ENCODE results near the gene SEC24C. TPM values are rescaled to one million over a fixed set of nuclear protein-coding genes. Genes with fewer than 3 reads are reported as not detected.
A peak's percentile ranks its signal among the peaks of the same experiment; 100 is the strongest.

The SEC24C gene
- total RNA-seq, 1 experiment from 2014 or later, result 74.9 TPM

DNA sequence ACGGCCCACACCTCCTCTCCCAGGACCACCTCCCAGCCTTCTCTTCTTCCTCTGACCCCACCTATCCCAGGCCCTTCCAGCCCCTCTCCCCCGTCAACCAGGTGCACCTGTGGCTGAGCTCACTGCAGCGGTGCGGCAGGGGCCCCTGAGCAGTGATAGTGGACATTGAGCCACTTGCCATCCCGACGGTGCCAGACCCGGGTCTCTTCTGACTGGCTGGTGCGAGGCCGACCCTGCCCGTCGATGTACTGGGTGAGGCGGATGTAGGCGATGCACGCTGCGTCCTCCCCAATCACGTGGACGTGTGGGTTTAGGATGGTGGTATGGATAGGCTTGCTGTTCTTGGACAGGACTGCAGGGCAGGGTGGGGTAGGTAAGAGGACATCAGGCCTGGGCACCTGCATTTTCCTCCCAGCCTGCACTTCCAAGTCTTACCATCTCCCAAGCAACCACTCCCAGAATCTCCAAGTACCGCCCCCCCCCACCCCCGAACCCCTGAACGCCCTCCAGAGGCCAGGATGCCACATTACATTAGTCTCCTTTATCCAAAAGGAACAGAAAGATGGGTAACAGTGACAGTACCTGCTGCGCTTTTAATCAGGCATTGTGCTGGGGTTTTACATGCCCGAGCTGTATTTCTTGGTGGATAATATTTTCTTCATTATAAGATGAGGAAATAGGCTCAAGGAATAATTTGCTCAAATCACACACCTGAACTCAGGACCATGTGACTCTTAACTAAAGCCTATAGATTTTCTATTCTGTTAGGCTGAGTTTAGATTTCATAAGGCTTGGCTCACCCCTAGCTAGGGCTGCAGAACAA is 70.9 kb downstream of the SEC24C start:
- Histone ChIP-seq H3K36me3 (ENCODE audit: insufficient read depth, low read length, poor library complexity, severe bottlenecking) (peaks cover 5% of the 10 kb centered on the region), H3K4me1 (ENCODE audit: insufficient read depth, low read length, poor library complexity, severe bottlenecking) (no peaks in the 10 kb centered on the region), H3K4me3 (ENCODE audit: low read depth, low read length, poor library complexity, severe bottlenecking) (no peak overlapping the region), H3K9me3 (ENCODE audit: low read depth, low read length, poor library complexity, severe bottlenecking) (no peaks in the 10 kb centered on the region), H3K27me3 (replicated peaks; ENCODE audit: insufficient read depth, low read depth, low read length, poor library complexity) (no peaks in the 10 kb centered on the region), H3K27ac (ENCODE audit: low read depth, low read length, poor library complexity, severe bottlenecking) (no peak overlapping the region)
- DNase-seq (ENCODE audit: low spot score), result peak; percentile 49
- POLR2A ChIA-PET (ENCODE audit: low non-redundant PET), result no interaction called here
- intact Hi-C loops (cut with micrococcal nuclease; ENCODE audit: unreplicated experiment), result no loop called here
- TF ChIP-seq, protein P1, sequence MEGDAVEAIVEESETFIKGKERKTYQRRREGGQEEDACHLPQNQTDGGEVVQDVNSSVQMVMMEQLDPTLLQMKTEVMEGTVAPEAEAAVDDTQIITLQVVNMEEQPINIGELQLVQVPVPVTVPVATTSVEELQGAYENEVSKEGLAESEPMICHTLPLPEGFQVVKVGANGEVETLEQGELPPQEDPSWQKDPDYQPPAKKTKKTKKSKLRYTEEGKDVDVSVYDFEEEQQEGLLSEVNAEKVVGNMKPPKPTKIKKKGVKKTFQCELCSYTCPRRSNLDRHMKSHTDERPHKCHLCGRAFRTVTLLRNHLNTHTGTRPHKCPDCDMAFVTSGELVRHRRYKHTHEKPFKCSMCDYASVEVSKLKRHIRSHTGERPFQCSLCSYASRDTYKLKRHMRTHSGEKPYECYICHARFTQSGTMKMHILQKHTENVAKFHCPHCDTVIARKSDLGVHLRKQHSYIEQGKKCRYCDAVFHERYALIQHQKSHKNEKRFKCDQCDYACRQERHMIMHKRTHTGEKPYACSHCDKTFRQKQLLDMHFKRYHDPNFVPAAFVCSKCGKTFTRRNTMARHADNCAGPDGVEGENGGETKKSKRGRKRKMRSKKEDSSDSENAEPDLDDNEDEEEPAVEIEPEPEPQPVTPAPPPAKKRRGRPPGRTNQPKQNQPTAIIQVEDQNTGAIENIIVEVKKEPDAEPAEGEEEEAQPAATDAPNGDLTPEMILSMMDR (conservative IDR thresholded peaks at IDR 0.05; ENCODE audit: low read depth, low read length), result peak; percentile 49; the same call in 1 of the 2 replicates
- TF ChIP-seq EZH2 (IDR thresholded peaks at IDR 0.05; ENCODE audit: borderline replicate concordance, low read depth, low read length, poor library complexity, severe bottlenecking), result no peak
- CTCF ChIA-PET, result no interaction called here
- no TSS peak for BruUV-seq (replicated peaks)

DNA sequence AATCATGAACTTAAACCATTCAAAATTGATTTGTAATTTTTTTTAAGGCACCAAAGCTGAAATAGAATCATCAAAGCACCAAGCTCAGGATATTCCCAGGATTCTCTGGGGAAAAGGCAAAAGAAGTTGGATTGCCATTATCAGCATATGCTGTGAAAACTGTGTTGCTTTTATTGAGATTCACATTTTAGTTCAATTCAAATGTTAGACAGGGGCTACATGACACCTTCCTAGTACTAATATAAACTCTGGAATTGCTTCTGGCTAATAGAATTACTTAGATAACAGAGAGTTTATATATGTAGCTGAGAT is 71.5 kb downstream of the SEC24C start:
- DNase-seq (ENCODE audit: low spot score), result no peak
- Histone ChIP-seq H3K4me3 (ENCODE audit: low read depth, low read length, poor library complexity, severe bottlenecking) (no peak overlapping the region), H3K27me3 (replicated peaks; ENCODE audit: insufficient read depth, low read depth, low read length, poor library complexity) (no peaks in the 10 kb centered on the region), H3K4me1 (ENCODE audit: insufficient read depth, low read length, poor library complexity, severe bottlenecking) (no peaks in the 10 kb centered on the region), H3K9me3 (ENCODE audit: low read depth, low read length, poor library complexity, severe bottlenecking) (no peaks in the 10 kb centered on the region), H3K27ac (ENCODE audit: low read depth, low read length, poor library complexity, severe bottlenecking) (no peak overlapping the region), H3K36me3 (ENCODE audit: insufficient read depth, low read length, poor library complexity, severe bottlenecking) (peaks cover 5% of the 10 kb centered on the region)
- CTCF ChIA-PET, result no interaction called here
- BruUV-seq (replicated peaks), result no TSS peak
- intact Hi-C loops (cut with micrococcal nuclease; ENCODE audit: unreplicated experiment), result no loop called here
- TF ChIP-seq EZH2 (IDR thresholded peaks at IDR 0.05; ENCODE audit: borderline replicate concordance, low read depth, low read length, poor library complexity, severe bottlenecking), result no peak
- TF ChIP-seq, protein P1 (conservative IDR thresholded peaks at IDR 0.05; ENCODE audit: low read depth, low read length), result no peak
- POLR2A ChIA-PET (ENCODE audit: low non-redundant PET), result no interaction called here

DNA sequence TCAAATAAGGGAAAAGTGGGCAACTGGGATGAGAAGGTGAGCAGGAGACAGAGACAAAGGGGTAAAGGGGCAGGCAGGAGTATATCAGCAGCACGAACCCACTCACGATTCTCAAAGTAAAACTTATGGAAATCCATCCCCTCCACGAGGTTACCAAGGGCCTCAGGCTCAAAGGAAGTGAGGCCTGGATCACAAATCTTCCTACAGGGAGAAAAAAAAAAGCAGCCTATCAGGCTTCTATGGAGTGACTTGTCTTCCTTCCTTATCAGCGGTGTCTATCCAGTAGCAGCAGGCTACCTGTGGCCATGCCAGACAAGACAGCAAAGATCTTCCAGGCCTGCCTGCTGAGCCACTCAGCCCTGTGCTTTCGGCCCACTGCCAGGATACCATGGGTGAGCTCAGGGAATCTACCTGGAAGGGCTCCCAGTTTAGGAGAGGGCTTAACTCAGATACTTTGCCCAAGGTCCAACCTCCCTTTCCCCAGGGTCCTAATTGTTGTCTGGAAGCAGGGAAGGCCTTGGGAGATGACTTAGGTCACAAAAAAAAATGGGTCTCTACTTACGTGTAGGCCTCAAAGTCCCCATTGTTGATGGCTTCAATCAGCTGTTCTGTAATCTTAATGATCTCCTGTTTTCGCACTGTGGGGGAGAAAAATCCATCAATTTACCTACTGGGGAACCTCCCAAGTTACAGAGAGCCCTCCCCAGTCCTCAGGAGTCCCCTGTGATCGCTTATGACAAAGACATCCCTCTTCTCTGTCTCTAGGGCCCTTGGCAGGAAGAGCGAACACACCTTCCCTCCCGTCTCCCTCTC is 73.0 kb downstream of the SEC24C start:
- H3K4me1 ChIP-seq (ENCODE audit: insufficient read depth, low read length, poor library complexity, severe bottlenecking), result no peaks in the 10 kb centered on the region
- no peaks in the 10 kb centered on the region for H3K27me3 ChIP-seq (replicated peaks; ENCODE audit: insufficient read depth, low read depth, low read length, poor library complexity)
- ChIA-PET CTCF (no interaction called here), POLR2A (ENCODE audit: low non-redundant PET) (no interaction called here)
- no TSS peak for BruUV-seq (replicated peaks)
- no peaks in the 10 kb centered on the region for H3K9me3 ChIP-seq (ENCODE audit: low read depth, low read length, poor library complexity, severe bottlenecking)
- TF ChIP-seq EZH2 (IDR thresholded peaks at IDR 0.05; ENCODE audit: borderline replicate concordance, low read depth, low read length, poor library complexity, severe bottlenecking), result no peak
- TF ChIP-seq, protein P1 (conservative IDR thresholded peaks at IDR 0.05; ENCODE audit: low read depth, low read length), result no peak
- no peak overlapping the region for H3K4me3 ChIP-seq (ENCODE audit: low read depth, low read length, poor library complexity, severe bottlenecking)
- H3K27ac ChIP-seq (ENCODE audit: low read depth, low read length, poor library complexity, severe bottlenecking), result no peak overlapping the region
- DNase-seq (ENCODE audit: low spot score), result no peak
- peaks cover 5% of the 10 kb centered on the region for H3K36me3 ChIP-seq (ENCODE audit: insufficient read depth, low read length, poor library complexity, severe bottlenecking)
- intact Hi-C loops (cut with micrococcal nuclease; ENCODE audit: unreplicated experiment), result no loop called here
